ENCODE results near the gene CREBL2. TPM values are rescaled to one million over a fixed set of nuclear protein-coding genes. Genes with fewer than 3 reads are reported as not detected.
"Not testable (repeated sequence)": the region's sequence is repeated elsewhere in the genome, so short reads cannot be mapped to it uniquely, and the experiment has no call there.

CREBL2 gene
- total RNA-seq, 3 donors from 2014 or later (not counting 1 experiment from before 2014, with no cell fraction given): 9.0 to 13.1 (median 10.7) TPM

DNA sequence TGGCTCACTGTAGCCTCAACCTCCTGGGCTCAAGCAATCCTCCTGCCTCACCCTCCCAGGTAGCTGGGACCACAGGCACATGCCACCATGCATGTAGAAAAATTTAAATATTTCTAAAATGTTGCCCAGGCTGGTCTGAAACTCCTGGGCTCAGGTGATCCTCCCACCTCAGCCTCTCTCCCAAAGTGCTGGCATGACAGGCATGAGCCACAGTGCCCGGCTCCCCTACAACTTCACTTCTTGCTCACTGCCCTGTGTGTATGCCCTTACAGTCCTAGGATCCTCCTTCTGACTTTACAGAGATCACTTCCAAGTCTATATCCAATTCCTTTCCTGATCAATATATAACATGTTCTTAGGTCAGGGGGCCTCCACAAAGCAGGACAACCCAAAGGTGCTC is 23.8 kb upstream of the CREBL2 start:
- Mint-ChIP-seq H3K27ac (no peak overlapping the region), H3K36me3 (no peaks in the 10 kb centered on the region), H3K4me3 (no peak overlapping the region), H3K27me3 (ENCODE audit: low read depth in 2 of 2) (peaks cover 11 to 32% of the 10 kb centered on the region in 2 donors), H3K4me1 (no peaks in the 10 kb centered on the region), H3K9me3 (no peaks in the 10 kb centered on the region)
- Histone ChIP-seq H3K9me3 (ENCODE audit: control insufficient read depth, insufficient read depth, low read length) (peaks cover 2% of the 10 kb centered on the region), H3K4me1 (ENCODE audit: control insufficient read depth, insufficient read depth, low read length) (no peaks in the 10 kb centered on the region), H3K4me3 (ENCODE audit: low read length) (no peak overlapping the region), H3K27ac (ENCODE audit: low read length) (no peak overlapping the region), H3K36me3 (ENCODE audit: control insufficient read depth, insufficient read depth, low read length) (no peaks in the 10 kb centered on the region), H3K27me3 (ENCODE audit: control insufficient read depth, insufficient read depth, low read length) (peaks cover 3% of the 10 kb centered on the region)
- DNase-seq: no peak
- no peak for ATAC-seq
- WGBS (ENCODE audit: insufficient coverage): 96% methylated on average over 1 of the region's 1 CpG
- intact Hi-C loops (cut with micrococcal nuclease): no loop called here
- TF ChIP-seq, protein P1, sequence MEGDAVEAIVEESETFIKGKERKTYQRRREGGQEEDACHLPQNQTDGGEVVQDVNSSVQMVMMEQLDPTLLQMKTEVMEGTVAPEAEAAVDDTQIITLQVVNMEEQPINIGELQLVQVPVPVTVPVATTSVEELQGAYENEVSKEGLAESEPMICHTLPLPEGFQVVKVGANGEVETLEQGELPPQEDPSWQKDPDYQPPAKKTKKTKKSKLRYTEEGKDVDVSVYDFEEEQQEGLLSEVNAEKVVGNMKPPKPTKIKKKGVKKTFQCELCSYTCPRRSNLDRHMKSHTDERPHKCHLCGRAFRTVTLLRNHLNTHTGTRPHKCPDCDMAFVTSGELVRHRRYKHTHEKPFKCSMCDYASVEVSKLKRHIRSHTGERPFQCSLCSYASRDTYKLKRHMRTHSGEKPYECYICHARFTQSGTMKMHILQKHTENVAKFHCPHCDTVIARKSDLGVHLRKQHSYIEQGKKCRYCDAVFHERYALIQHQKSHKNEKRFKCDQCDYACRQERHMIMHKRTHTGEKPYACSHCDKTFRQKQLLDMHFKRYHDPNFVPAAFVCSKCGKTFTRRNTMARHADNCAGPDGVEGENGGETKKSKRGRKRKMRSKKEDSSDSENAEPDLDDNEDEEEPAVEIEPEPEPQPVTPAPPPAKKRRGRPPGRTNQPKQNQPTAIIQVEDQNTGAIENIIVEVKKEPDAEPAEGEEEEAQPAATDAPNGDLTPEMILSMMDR (IDR thresholded peaks at IDR 0.05): no peak

DNA sequence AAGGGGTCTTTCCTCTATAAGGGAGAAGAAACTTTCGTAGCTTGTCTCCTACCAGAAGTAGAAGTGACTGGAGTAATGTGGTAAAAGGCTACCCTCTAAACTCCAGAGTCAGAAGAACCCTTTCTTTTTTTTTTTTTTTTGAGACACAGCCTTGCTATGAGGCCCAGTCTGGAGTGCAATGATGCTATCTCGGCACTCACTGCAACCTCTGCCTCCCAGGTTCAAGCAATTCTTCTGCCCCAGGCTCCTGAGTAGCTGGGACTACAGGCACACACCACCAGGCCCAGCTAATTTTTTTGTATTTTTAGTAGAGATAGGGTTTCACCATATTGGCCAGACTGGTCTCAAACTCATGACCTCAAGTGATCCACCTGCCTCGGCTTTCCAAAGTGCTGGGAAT is 23.2 kb upstream of the CREBL2 start:
- DNase-seq; ATAC-seq; H3K27ac ChIP-seq (ENCODE audit: low read length); H3K27me3 ChIP-seq (ENCODE audit: control insufficient read depth, insufficient read depth, low read length); H3K36me3 Mint-ChIP-seq; H3K9me3 Mint-ChIP-seq; intact Hi-C loops (cut with micrococcal nuclease); H3K9me3 ChIP-seq (ENCODE audit: control insufficient read depth, insufficient read depth, low read length); H3K36me3 ChIP-seq (ENCODE audit: control insufficient read depth, insufficient read depth, low read length); H3K4me3 Mint-ChIP-seq; H3K4me1 Mint-ChIP-seq; H3K27ac Mint-ChIP-seq; H3K4me3 ChIP-seq (ENCODE audit: low read length); H3K4me1 ChIP-seq (ENCODE audit: control insufficient read depth, insufficient read depth, low read length): not testable (repeated sequence)
- WGBS (ENCODE audit: insufficient coverage): 96% methylated on average over 2 of the region's 3 CpGs
- peaks cover 16 to 32% of the 10 kb centered on the region in 2 donors for H3K27me3 Mint-ChIP-seq (ENCODE audit: low read depth in 2 of 2)

DNA sequence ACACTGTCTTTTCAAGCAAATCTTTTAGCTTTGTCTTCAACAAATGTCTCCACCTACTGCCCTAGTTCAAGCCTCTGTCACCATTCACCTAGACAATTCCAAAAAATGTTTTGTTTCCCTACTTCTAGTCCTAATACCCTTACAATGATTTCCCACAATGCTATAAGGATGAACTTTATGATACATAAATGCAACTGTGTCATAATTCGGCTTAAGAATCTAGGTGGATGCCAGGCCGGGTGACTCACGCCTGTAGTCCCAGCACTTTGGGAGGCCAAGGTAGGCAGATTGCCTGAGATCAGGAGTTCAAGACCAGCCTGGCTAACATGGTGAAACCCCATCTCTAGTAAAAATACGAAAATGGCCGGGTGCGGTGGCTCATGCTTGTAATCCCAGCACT is 20.7 kb upstream of the CREBL2 start:
- Histone ChIP-seq H3K36me3 (ENCODE audit: control insufficient read depth, insufficient read depth, low read length) (no peaks in the 10 kb centered on the region), H3K27ac (ENCODE audit: low read length) (no peak overlapping the region), H3K4me3 (ENCODE audit: low read length) (no peak overlapping the region), H3K4me1 (ENCODE audit: control insufficient read depth, insufficient read depth, low read length) (no peaks in the 10 kb centered on the region), H3K27me3 (ENCODE audit: control insufficient read depth, insufficient read depth, low read length) (peaks cover 3% of the 10 kb centered on the region), H3K9me3 (ENCODE audit: control insufficient read depth, insufficient read depth, low read length) (peaks cover 2% of the 10 kb centered on the region)
- no peak for ATAC-seq
- Mint-ChIP-seq H3K36me3 (no peaks in the 10 kb centered on the region), H3K9me3 (no peaks in the 10 kb centered on the region), H3K27me3 (ENCODE audit: low read depth in 2 of 2) (peaks cover 29 to 30% of the 10 kb centered on the region in 2 donors), H3K4me1 (peaks cover 0 to 5% of the 10 kb centered on the region in 2 donors), H3K4me3 (no peak overlapping the region), H3K27ac (no peak overlapping the region)
- intact Hi-C loops (cut with micrococcal nuclease): no loop called here
- no peak for DNase-seq
- 95% methylated on average over 6 of the region's 6 CpGs for WGBS (ENCODE audit: insufficient coverage)
- TF ChIP-seq, protein P1 (IDR thresholded peaks at IDR 0.05): no peak

DNA sequence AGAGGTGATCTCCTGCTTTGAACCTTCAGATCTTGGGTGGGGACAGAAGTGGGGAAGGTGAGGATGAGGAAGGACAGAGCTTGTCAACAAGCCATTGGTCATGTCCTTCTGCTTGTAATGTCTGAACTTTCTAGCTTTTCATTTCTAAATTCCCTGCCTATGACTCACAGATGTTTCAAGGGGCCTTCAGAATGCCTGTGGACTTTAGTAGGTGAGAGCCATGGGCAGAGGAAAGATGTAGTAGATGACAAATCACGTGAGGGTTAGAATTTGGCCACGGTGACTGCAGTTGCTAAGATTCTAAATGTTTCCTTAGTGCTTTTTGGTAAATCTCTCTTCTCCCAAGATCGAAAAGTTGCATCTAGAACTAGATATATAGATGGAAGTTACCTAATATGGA is 18.7 kb upstream of the CREBL2 start:
- Histone ChIP-seq H3K36me3 (ENCODE audit: control insufficient read depth, insufficient read depth, low read length) (no peaks in the 10 kb centered on the region), H3K27ac (ENCODE audit: low read length) (no peak overlapping the region), H3K27me3 (ENCODE audit: control insufficient read depth, insufficient read depth, low read length) (peaks cover 3% of the 10 kb centered on the region), H3K4me1 (ENCODE audit: control insufficient read depth, insufficient read depth, low read length) (no peaks in the 10 kb centered on the region), H3K9me3 (ENCODE audit: control insufficient read depth, insufficient read depth, low read length) (peaks cover 2% of the 10 kb centered on the region), H3K4me3 (ENCODE audit: low read length) (no peak overlapping the region)
- Mint-ChIP-seq H3K36me3 (no peaks in the 10 kb centered on the region), H3K9me3 (no peaks in the 10 kb centered on the region), H3K4me3 (no peak overlapping the region), H3K27me3 (ENCODE audit: low read depth in 2 of 2) (peaks cover 26 to 30% of the 10 kb centered on the region in 2 donors), H3K27ac (no peak overlapping the region), H3K4me1 (peaks cover 0 to 6% of the 10 kb centered on the region in 2 donors)
- ATAC-seq: no peak
- intact Hi-C loops (cut with micrococcal nuclease): no loop called here
- 87% methylated on average over 3 of the region's 3 CpGs for WGBS (ENCODE audit: insufficient coverage)
- TF ChIP-seq, protein P1 (IDR thresholded peaks at IDR 0.05): no peak
- no peak for DNase-seq

DNA sequence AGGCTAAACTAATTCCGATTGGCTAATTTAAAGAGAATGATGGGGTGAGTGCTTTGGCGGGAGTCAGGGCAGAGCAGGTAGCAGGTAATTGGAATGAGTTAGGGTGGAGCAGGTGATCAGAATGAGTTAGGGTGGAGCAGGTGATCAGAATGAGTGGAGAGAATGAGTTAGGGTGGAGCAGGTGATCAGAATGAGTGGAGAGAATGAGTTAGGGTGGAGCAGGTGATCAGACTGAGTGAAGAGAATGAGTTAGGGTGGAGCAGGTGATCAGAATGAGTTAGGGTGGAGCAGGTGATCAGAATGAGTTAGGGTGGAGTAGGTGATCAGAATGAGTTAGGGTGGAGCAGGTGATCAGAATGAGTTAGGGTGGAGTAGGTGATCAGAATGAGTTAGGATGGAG is 15.7 kb upstream of the CREBL2 start:
- H3K9me3 Mint-ChIP-seq; H3K4me3 Mint-ChIP-seq; H3K27ac Mint-ChIP-seq; H3K36me3 Mint-ChIP-seq; H3K4me3 ChIP-seq (ENCODE audit: low read length); intact Hi-C loops (cut with micrococcal nuclease); H3K9me3 ChIP-seq (ENCODE audit: control insufficient read depth, insufficient read depth, low read length); H3K4me1 ChIP-seq (ENCODE audit: control insufficient read depth, insufficient read depth, low read length); ATAC-seq; H3K27me3 ChIP-seq (ENCODE audit: control insufficient read depth, insufficient read depth, low read length); H3K27ac ChIP-seq (ENCODE audit: low read length); H3K36me3 ChIP-seq (ENCODE audit: control insufficient read depth, insufficient read depth, low read length); DNase-seq; H3K4me1 Mint-ChIP-seq: not testable (repeated sequence)
- WGBS (ENCODE audit: insufficient coverage): no CpG with 5 or more reads among the region's 2 CpGs
- H3K27me3 Mint-ChIP-seq (ENCODE audit: low read depth in 2 of 2): peaks cover 15 to 29% of the 10 kb centered on the region in 2 donors

DNA sequence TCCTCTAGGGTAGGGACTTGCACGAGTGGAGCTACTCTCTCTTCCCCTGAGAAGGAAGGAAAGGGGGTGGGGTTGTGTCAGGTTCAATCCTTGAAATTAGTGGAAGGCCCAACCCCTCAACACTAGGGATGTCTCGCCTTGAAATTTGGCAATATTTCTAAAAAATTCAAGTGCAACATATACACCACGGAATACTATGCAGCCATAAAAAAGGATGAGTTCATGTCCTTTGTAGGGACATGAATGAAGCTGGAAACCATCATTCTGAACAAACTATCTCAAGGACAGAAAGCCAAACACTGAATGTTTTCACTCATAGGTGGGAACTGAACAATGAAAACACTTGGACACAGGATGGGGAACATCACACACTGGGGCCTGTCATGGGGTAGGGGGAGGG is 15.1 kb upstream of the CREBL2 start:
- H3K4me1 Mint-ChIP-seq; H3K9me3 Mint-ChIP-seq; H3K36me3 Mint-ChIP-seq; DNase-seq; H3K27me3 ChIP-seq (ENCODE audit: control insufficient read depth, insufficient read depth, low read length); intact Hi-C loops (cut with micrococcal nuclease); ATAC-seq; H3K4me1 ChIP-seq (ENCODE audit: control insufficient read depth, insufficient read depth, low read length); H3K9me3 ChIP-seq (ENCODE audit: control insufficient read depth, insufficient read depth, low read length); H3K4me3 ChIP-seq (ENCODE audit: low read length); H3K27ac ChIP-seq (ENCODE audit: low read length); H3K4me3 Mint-ChIP-seq; H3K36me3 ChIP-seq (ENCODE audit: control insufficient read depth, insufficient read depth, low read length); H3K27ac Mint-ChIP-seq: not testable (repeated sequence)
- peaks cover 16 to 29% of the 10 kb centered on the region in 2 donors for H3K27me3 Mint-ChIP-seq (ENCODE audit: low read depth in 2 of 2)
- WGBS (ENCODE audit: insufficient coverage): no CpG with 5 or more reads among the region's 3 CpGs

Data from natural killer cell (primary cell).